PC-3 (cell line): ENCODE measurements around the gene SAMD14. TPM values are rescaled to one million over a fixed set of nuclear protein-coding genes. Genes with fewer than 3 reads are reported as not detected.

Source experiments
- ATAC-seq: fragments of 200-7000 bp; cut with Tn5 transposase; 2 replicates; pipeline ENCODE4 v1.9.1; 2020; ENCODE audit warnings: mild to moderate bottlenecking, moderate library complexity
- BruUV-seq: library from RNA; stranded (reverse); fragments of 400-500 nt; replicated peaks from 2 replicates; lab custom pipeline; 2021; lab: Mats Ljungman, UMichigan
- CTCF ChIA-PET: fragments of 300-600 bp; sonication (Branson Sonifier 250); formaldehyde crosslinking; loops from one replicate; lab custom pipeline; 2022; ENCODE audit warnings: antibody characterized with exemption; lab: Charles Lee
- POLR2A ChIA-PET: fragments of 300-600 bp; sonication (Branson Sonifier 250); formaldehyde crosslinking; loops from one replicate; lab custom pipeline; 2022; ENCODE audit warnings: antibody characterized with exemption; ENCODE audit not compliant: unreplicated experiment; lab: Charles Lee
- DNase-seq: peaks from one replicate; pipeline ENCODE4 v3.0.0-alpha.2; 2015
- H2AFZ ChIP-seq: fragments of 300-600 bp; sonication (generic); 2 replicates; pipeline ENCODE4 v1.6.0; 2016; ENCODE audit warnings: antibody characterized with exemption, low read length
- H3F3A ChIP-seq: fragments of 300-600 bp; sonication (generic); one replicate; pipeline ENCODE4 v1.6.0; 2017; ENCODE audit warnings: antibody characterized with exemption, low read length, control low read depth, mild to moderate bottlenecking; ENCODE audit not compliant: unreplicated experiment
- H3K27ac ChIP-seq: fragments of 300-600 bp; sonication (generic); 2 replicates; pipeline ENCODE4 v1.5.1; 2016; ENCODE audit warnings: mild to moderate bottlenecking, low read length
- H3K27me3 ChIP-seq: fragments of 300-600 bp; sonication (generic); 2 replicates; pipeline ENCODE4 v1.6.1; 2016; ENCODE audit warnings: low read length, mixed read lengths
- H3K36me3 ChIP-seq: fragments of 300-600 bp; sonication (generic); 2 replicates; pipeline ENCODE4 v1.6.1; 2016; ENCODE audit warnings: low read depth, mixed run types, low read length, mixed read lengths
- H3K4me1 ChIP-seq: fragments of 300-600 bp; sonication (generic); 2 replicates; pipeline ENCODE4 v1.5.1; 2016; ENCODE audit warnings: low read length; ENCODE audit not compliant: insufficient read depth
- H3K4me2 ChIP-seq: fragments of 300-600 bp; sonication (generic); 2 replicates; pipeline ENCODE4 v1.6.0; 2016; ENCODE audit warnings: low read length
- H3K4me3 ChIP-seq: fragments of 300-600 bp; sonication (generic); 2 replicates; pipeline ENCODE4 v1.5.1; 2016; ENCODE audit warnings: mild to moderate bottlenecking, low read length, mixed read lengths
- H3K79me2 ChIP-seq: fragments of 300-600 bp; sonication (generic); 2 replicates; pipeline ENCODE4 v1.6.1; 2017; ENCODE audit warnings: low read length, mixed read lengths
- H3K9ac ChIP-seq: fragments of 300-600 bp; sonication (generic); 2 replicates; pipeline ENCODE4 v1.6.0; 2016; ENCODE audit warnings: mild to moderate bottlenecking, low read length
- H3K9me2 ChIP-seq: fragments of 300-600 bp; sonication (generic); replicated peaks from 2 replicates; pipeline ENCODE4 v1.6.1; 2016; ENCODE audit warnings: mixed run types, low read length, mixed read lengths
- H3K9me3 ChIP-seq: fragments of 300-600 bp; sonication (generic); 2 replicates; pipeline ENCODE4 v1.6.1; 2016; ENCODE audit warnings: low read length, mixed read lengths
- H4K20me1 ChIP-seq: fragments of 300-600 bp; sonication (generic); 2 replicates; pipeline ENCODE4 v1.6.1; 2016; ENCODE audit warnings: low read length, mixed read lengths
- CTCF ChIP-seq: fragments of 300-600 bp; sonication (generic); conservative IDR thresholded peaks from 2 replicates; pipeline ENCODE4 v1.5.1; 2017; ENCODE audit warnings: antibody characterized with exemption, low read depth, mild to moderate bottlenecking, low read length
- EZH2 ChIP-seq: fragments of 300-600 bp; sonication (generic); IDR thresholded peaks from one replicate; pipeline ENCODE4 v1.6.1; 2017; ENCODE audit warnings: antibody characterized with exemption, mild to moderate bottlenecking, low read length; ENCODE audit not compliant: unreplicated experiment
- EZH2phosphoT487 ChIP-seq: fragments of 300-600 bp; sonication (generic); IDR thresholded peaks from 2 replicates; pipeline ENCODE4 v1.6.1; 2018; ENCODE audit warnings: mild to moderate bottlenecking, antibody characterized with exemption, low read length, borderline replicate concordance
- intact Hi-C: fragments of 100-400 bp; cut with micrococcal nuclease; formaldehyde crosslinking; loops from 2 replicates; pipeline ENCODE4 v1.9.0; 2023
- total RNA-seq: library from RNA; depleted of rRNA; stranded (reverse); fragments of >200 nt; gene quantifications from 2 replicates; pipeline ENCODE4 v1.2.3, GENCODE V29; 2014

SAMD14 gene
- total RNA-seq, 1 experiment from 2014 or later, result 0.11 TPM

- TF ChIP-seq EZH2phosphoT487 (no peak), CTCF (peak; percentile 96)
- H3K9me3 ChIP-seq, result no peaks in the 10 kb centered on the region
- BruUV-seq, result no TSS peak
- H3F3A ChIP-seq, result no peaks in the 10 kb centered on the region
- no peak overlapping the region for H2AFZ ChIP-seq
- peaks cover 4% of the 10 kb centered on the region; the same call in 1 of the 2 replicates for H3K79me2 ChIP-seq
- POLR2A ChIA-PET, result interaction anchor here (0.7 kb wide), 1 partner anchor 11 kb away, joined by 3 read pairs; the partner anchor contains the start of gene SAMD14
- H3K9ac ChIP-seq, result no peak overlapping the region
- no peak overlapping the region for H3K4me2 ChIP-seq
- no peaks in the 10 kb centered on the region for H3K4me1 ChIP-seq
- peak; percentile 84 for ATAC-seq
- intact Hi-C loops, result loop anchor here (1.0 kb wide), 1 partner anchor 21 kb away; no protein-coding TSS in a partner anchor
- CTCF ChIA-PET, result interaction anchor here (0.6 kb wide), 1 partner anchor 556 kb away, joined by 3 read pairs; no protein-coding TSS in a partner anchor
- H3K27ac ChIP-seq, result no peak overlapping the region
- peaks cover 9% of the 10 kb centered on the region; the same call in 1 of the 2 replicates for H4K20me1 ChIP-seq
- DNase-seq, result peak; percentile 68
- no peaks in the 10 kb centered on the region for H3K9me2 ChIP-seq
- H3K36me3 ChIP-seq, result peaks cover 78% of the 10 kb centered on the region
- no peak overlapping the region for H3K4me3 ChIP-seq
- no peaks in the 10 kb centered on the region for H3K27me3 ChIP-seq
These were observed 10.3 kb upstream of the SAMD14 start for GRCh38 chr17:50139950-50140885.

GRCh38 chr17:50139185-50139783 is 9.3 kb upstream of the SAMD14 start:
- ChIA-PET CTCF (no interaction called here), POLR2A (no interaction called here)
- TF ChIP-seq EZH2 (no peak), CTCF (no peak), EZH2phosphoT487 (no peak)
- Histone ChIP-seq H2AFZ (no peak overlapping the region), H3K27ac (no peak overlapping the region), H3K4me1 (no peaks in the 10 kb centered on the region), H3K36me3 (peaks cover 75% of the 10 kb centered on the region), H4K20me1 (0 out of 2 replicates have a peak, but pooled peaks cover 5% of the 10 kb centered on the region), H3F3A (no peaks in the 10 kb centered on the region), H3K9me3 (no peaks in the 10 kb centered on the region), H3K9me2 (no peaks in the 10 kb centered on the region), H3K4me2 (no peak overlapping the region), H3K4me3 (no peak overlapping the region), H3K27me3 (no peaks in the 10 kb centered on the region), H3K9ac (no peak overlapping the region), H3K79me2 (no peaks in the 10 kb centered on the region)
- no peak for DNase-seq
- ATAC-seq, result no peak
- intact Hi-C loops, result no loop called here
- no TSS peak for BruUV-seq
